ENCODE measurements around the gene DNLZ.

The DNLZ gene

DNA sequence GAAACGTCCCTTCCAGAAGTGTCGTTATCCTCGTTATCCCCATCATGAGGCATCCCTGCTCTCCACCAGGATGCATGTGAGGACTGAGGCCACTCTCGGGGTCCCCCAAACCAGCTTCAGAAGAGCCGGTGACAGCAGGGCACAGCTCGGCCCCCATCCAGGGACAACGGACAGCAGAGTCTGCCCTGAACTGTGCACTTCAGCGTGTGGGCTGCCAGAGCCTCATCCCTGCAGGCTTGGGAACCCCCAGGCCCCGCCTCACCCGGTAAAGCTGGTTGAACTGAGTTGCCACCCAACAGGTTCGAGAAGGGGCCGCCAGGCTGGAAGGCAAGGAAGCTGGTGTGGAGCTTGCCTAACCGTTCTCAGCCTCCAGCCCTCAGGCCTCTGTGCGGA, 10.6 kb upstream of the DNLZ start:
- DNase-seq: no peak

DNA sequence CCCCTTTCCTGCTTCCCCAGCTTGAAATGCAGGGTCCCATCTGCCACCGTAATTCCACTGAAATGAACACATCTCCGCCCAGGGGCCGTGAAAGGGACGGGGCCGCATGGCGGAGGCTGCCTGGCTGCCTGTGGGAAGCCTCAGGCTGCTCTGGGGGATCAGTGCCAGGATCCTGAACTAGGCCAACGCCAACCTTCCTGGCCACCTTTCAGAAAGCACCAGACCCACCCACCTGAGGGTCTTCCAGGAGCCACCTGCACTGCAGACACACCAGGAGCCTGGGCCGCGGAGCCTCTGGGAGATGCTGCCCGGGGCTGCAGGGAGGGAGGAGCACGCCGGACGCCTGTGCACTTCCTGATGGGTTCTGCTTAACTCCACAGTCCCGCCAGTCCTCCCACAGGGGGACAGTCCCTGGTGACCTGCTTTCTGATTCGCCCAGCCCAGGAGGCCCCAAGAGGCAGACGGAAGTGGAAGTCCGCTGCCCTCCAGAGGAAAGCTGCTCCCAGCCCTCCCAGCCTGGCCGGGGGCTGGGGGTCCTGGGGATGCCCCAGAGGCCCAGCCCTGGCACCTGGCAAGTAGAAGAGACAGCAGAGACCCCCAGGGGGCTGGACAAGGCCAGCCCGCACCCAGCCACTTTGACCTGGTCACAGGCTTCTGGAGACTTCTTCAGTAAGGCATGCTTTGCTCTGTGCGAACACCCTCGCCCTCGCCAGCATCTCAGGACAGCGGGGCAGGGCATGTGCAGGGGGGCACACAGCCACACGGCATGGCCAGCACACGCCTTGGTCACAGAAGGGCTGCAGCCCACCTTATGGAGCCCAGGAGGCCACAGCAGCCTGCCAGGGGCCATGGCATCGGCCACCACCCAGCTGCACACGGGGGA, 10.0 kb upstream of the DNLZ start, which contains the start of gene CARD9:
TSS of gene CARD9 (minus strand) at position 370 of the 883 bp plus-strand sequence. CDS start 1,591 bp downstream, outside the sequence.
- DNase-seq: peak in 1 of 2 experiments; percentile 49

DNA sequence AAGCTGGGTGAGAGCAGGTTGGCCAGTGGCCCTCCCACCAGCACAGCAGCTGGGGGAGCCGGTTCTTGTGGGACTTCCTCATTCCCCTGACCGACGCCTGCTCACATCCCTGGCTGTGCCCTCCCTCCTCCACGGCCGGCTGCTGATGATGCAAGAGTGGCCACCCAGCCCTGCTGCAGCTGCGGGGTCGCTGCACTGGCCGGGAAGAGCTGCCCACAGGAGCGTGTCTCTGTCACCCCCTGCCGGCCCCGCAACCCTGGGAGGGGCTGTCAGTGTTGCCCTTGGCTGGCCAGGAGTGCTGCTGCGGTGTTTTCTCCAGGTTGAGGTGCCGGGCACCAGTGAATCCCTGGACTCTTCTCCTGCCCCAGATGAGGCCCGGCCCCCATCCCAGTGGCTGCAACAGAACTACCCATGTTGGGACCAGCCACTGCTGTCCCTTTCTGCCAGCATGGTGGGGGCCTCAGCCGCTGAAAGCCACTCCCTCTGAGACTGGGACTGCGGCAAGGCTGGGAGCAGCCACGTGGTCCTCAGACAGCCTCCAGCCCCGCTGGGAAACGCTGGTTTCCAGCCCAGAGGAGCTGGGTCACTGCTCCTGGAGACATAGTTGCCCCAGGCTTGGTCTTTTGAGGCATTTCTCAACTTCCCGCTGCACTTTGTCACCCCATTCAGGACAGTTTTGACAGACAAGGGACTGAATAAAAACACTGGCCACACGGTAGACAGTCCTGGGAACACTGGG, 9.2 kb upstream of the DNLZ start:
- no peak for DNase-seq

DNA sequence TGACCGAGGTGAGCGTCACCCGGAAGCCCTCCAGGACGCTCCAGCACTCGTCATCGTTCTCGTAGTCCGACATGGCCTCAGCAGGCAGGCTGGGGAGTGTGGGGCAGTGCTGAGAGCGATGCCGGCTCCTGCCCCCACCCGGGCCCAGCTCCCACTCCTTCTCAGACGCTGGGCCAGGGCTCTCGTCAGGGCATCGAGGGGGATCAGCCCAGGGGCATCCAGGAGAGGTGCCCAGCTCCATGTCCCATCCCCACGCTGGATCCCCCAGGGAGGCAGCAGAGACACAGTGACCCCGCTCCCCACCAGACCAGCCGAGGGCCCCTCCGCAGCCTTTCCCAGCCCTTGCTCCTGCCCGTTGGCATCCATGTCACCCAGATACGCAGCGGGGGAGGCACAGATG, 8.5 kb upstream of the DNLZ start:
- no peak for DNase-seq

DNA sequence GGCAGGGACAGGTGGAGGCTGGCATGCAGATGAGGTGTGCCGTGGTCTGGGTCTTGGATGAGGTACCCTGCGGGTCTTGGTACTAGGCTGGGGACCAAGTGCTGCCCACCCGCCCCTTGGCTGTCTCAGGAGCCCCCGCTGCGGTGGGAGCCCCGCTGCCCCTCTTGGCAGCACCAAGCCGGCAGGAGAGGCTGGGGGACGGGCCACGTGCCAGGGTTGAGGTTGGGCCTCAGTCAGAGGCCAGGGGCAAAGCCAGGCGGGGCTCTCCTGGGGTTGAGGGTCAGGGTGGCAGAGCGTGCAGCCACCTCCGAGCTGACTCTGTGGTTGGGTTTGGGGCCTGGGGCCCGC, 8.0 kb upstream of the DNLZ start:
- no peak for DNase-seq

DNA sequence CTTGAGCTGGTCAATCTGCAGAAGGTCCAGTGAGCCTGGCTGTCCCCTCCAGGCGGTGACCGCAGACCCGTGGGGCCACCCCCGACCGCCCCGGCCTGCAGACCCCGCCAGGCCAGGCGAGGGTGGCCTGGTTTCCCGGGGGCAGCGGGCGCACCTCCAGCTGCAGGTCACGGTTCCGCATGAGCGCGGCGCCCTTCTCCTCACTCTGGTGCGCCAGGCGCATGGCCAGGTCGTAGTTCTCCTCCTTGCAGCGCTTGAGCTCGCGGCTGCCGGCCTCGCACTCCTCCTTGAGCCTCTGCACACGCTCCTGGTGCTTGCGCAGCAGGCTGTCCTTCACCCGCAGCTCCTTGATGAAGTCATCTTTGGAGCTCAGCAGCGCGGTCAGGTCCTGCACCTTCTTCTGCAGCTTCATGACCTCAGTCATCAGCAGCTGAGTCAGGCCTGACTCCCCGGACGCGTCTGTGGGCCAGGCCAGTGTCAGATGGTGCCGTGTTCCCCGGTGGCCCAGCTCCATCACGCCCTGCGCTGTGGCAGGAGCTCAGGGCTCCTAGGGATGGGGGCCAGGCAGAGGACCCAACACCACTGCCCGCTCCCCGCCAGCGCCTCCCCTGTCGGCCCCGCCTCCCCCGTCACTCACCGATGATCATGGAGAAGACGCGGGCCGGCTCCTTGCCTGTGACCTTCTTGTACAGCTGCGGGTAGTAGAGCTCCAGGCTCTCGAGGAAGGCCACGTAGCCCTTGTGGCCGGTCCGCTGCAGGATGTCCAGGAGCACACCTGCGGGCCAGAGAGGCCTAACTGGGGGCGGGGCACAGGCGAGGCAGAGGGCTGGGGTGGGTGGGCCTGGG, 7.4 kb upstream of the DNLZ start:
- no peak for DNase-seq

DNA sequence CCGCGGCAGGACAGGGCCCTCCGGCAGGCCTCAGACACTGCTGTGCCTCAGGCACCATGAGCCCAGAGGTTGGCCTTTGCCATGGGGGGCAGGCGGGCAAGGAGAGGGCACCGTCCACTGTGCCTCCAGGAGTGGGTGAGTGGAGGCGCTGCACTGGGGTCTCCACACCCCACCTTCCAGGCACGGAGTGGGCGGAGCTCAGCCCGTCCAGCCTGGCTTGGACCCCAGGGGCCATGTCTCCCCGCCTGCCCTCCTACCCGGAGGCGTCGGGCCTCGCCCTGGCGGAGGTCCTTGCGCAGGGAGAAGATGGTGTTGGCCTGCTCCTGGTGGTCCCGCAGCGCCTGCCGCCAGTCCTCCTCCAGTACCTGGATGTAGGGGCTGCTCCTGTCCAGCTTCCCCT, 6.5 kb upstream of the DNLZ start:
- DNase-seq: no peak

DNA sequence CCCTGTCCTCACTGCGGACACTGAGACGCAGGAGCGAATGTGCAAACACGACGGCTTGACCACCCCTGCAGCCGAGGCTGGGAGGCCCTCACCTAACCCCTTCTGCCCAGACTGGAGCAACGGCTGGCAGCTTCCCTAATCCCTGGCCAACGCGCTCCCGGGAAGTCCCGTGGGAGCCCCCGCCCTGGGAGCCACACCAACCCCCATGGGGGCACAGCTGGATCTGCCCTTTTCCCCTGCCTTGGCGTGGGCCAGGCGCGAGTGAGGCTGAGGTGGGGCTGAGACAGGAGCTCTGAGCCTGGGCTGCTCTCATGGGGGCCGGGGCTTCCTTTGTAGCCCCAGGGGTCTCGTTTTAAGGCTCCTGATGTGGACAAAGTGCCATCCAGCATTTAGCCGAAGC, 4.6 kb upstream of the DNLZ start:
- no peak for DNase-seq

DNA sequence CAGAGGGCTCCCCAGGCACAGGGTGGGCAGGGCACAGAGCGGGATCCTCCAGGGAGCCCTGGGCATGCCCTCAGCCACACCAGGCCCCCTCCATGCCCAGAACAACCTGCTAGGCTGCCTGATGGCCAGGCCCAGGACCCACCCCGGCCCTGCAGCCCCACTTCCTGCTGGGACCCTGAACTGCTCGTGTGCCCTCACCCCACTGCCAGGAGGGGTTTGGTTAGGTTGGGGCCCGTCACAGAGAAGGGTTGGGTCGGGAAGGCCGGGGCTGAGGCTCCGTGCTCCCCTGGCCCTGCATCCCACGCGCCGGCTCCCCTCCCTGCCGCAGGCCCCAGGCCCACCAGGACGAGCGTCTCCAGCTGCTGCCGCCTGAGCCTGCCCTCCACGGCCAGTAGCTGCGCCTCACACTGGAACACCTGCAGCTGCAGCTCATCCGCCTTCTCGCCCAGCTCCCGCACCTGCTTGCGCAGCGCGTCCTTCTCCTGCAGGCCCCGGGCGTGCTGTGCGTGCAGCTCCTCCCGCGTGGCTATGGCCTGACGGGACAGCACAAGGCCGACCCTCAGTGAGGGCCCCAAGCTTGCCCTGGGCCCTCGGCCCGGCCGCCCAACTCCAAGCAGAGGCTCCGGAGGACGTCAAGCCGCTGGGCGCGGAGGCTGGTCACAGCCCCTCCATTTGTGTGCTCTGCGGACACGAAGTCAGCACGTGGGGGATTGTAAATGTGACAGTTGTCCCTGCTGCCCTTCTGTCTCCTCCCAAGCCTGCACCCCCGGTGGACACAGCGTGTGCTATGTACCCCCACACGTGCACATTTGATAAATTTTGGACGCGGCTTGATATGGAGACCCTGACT, 4.0 kb upstream of the DNLZ start:
- DNase-seq: no peak

DNA sequence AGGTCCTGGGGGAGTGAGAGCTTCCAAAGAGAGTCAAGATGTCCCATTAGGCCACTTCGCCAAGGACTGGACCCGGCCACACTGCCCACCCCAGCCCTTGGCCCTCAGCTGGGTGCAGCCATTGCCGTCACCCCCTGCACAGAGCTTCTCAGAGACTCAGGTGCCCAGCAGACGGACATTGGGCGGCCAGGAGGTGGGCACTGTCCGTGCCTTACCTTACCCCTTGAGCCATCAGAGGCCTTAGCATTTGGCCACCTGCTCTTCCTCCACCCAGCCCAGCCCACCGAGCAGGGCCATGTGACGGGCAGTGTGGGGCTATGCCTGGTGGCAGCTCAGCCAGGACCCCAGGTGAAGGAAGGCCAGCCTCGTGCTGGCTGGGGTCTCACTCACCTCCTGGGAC, 3.3 kb upstream of the DNLZ start:
- no peak for DNase-seq

DNA sequence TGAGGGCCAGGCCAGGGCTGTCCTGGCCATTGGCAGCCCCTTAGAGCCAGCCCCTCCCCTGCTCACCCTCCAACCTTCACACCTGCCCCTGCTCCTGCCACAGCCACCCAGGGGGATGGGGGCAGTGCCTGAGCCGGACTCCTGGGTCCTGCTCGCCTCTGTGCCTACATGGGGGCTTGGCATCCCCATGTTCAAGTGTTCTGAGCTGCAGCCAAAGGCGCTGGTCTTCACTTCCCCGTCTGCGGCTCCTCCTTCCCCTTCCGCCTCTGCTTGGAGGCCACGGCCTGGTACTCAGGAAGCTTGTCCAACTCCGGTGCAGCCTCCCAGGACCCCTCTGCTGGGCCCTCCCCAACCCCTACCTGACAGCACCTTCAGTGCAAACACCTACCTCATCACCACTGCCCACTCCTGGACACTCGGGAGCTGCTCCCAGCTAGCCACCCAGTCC, 2.3 kb upstream of the DNLZ start:
- no peak for DNase-seq

DNA sequence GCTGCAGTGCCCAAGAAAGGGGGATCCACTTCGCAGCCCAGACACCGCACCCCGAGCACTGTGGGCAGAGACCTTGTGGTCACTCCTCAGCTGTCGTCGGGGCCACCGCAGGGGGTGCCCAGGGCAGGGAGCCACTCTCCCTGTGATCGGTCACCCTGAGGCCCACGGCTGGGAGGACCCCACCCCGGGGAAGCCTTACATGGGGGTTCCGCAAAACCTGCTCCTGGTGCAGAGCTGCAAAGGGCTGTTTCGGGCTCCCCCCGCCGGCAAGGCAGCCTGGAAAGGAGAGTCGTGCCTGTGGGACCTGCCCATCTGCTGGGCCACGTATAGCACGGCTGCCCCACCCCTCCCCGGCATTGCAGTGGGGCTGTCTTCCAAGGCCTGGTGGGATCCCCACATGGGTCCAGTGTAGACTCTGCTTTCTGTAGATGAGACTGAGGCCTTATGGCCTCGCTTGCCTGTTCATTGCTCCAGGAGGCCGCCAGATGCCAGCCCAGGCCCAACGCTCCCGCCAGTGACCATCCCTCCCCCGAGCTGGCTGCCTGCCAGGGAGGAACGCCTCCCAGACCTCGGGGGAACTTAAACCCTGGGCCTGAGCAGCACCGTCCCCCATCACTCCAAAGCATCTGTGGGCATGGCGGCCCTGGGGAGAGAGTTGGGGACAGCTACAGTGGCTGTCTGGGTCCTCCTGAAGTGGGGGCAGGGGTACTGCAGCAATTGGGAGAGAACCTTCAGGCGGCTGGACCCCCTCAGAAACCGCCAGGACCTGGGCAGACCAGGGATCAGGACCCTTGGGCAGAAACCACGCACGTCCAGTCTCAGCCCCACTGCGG, 1.6 kb upstream of the DNLZ start:
- no peak for DNase-seq

DNA sequence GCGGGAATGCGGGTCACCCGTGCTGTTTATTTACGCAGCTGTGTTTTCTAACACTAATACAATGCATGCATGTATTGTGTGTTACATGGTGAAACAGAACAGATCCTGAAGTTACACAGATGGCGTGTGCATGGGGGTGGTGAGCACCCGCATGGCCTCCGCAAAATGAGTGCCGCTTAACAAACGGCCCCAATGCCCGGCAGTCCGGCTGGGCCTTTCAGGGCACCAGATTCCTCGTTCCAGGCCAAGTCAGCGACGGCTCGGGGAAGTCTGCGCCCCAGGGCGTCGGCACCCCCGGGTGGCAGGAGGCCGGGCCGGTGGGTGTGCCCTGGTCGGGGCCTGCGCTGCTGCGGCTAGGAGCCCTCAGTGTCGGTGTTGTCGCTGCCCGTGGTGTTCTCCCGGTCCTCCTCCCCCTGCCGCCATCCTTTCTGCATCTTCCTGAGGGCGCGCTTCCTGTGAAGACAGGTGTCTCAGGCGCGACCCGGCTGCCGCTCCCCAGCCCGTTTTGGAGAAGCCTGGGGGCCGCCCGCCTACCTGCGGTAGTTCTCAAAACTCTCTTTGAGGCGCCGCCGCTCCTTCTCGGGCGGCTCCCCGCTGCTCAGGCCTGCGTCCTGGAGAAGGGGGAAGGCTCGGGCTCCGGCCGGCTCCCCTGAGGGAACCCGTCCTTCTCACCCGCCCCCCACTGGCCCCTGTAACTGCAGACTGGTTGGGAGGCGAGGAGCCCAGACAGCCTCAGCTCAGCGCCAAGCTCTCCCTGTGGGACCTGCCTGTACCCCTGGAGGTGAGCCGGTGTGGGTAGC, 605 bp upstream of the DNLZ start:
- no peak for DNase-seq

DNA sequence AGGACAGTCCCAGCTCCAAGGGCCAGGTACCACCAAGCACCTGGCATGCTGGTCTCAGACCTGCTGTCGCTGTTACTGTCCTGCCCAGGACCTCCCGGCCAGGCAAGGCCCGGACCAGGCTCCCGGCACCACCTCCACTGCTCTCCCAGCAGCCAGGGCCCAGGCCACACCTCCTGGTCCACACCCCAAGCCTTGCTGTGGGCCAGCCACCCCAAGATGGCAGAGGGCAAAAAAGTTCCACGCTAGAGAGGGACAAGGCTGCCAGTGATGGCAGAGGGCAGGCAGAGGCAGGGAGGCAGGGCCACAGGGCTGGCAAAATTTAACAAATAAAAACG, 1.1 kb downstream of the DNLZ start:
- DNase-seq: no peak

DNA sequence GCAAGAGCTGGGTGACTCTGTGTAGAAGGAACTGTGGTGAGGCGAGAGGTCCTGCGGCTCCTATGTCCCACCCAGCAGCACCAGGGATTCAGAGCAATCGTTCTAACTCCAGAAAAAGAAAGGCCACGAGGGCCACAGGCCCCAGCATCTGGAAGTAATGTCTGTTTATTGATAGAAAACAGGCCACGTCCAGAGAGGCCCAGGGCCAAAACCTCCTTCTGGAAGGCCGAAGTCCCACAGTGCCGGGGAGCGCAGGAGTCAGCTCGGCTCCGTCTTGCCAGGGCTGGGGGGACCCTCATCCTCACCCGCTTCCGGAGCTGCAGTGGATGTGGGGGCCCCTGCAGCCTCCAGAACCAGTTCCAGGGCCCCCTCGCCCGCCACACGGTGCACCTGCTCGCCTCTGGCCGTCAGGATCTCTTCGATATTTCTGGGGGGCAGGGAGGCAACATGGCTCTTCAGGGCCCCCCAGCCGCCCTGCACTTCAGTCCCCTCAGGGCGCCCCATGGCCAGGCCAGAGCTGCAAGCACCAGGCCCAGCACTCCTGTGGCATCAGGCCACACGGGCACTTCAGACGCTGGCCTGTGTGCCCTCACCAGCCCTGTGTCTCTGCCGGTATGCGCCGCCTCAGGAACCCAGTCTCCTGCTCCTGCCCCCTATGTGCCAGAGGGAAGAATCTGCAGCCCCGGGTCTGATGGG, 1.6 kb downstream of the DNLZ start:
- no peak for DNase-seq

DNA sequence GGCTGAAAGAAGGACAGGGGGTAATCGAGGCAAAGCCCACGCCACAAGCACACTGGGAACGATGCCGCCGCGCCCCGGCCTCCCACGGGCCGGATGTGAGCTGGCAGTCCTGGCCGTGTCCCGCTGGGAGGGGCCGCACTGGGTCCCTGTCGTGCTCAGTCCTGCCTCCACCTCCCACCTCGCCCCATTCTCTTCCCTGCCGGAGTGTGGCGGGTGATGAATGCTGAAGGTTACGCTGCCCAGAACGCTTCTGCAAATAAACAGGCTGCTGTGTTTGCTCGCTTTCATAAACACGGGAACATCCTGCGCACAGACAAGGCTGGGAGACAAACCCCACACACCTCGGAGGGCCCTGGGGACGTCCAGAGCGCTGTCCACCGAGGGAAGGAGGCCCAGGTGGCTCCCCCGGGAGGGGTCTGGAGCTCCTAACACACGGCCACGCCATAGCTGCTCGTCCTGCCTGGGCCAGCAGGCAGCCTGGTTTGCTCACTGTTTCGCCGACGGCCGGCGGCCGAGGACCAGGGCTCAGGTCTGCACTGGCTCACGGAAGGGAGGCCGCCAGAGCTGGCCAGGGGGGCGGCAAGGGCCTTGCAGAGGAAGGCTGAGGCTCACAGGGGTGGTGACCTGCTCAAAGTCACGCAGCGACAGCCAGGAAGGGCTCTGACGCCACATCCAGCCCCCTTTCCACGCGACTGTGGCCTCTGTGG, 2.3 kb downstream of the DNLZ start:
- no peak for DNase-seq

DNA sequence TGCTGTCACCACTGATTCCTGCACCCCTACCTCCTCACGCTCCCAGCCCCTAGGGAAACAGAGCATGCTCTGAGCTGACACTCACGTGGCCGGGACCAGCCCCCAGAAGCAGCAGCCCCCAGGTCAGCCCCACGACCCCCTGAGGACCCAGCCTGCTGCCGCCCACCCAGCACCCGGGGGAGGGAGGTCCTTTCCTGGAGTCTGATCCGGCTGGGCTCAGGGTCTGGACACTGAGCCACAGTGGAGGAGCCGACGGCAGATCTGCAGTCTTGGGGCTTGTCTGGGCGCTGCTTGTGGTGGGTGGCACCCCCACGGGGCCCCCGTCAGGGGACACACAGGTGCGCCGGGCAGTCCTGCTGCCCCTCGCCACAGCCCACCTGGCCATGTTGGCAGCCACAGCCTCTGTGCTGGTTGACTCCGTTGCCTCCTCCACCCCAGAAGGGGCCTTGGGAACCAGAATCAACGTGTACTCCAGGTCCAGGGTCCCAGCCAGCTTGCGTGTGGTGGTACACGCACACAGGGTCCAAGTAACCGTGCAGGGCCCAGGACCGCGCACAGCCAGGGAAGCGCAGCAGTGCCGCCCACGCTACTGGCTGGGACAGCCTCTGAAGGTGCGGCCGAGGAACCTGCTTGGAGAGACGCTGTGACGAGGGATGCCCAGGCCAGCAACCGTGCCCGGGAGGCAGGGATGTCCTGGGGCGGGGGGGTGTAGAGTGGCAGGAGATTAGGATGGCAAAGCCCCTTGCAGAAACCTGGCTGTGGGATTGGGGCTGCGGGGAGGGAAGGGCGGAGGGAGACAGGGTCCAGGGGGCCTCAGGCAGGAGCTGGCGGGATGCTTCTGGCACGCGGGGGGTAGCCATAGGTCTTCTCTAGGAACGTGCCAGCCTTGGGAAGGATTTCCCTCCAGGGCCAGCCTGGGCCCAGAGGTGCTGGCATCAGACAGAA, 3.5 kb downstream of the DNLZ start:
- no peak for DNase-seq

DNA sequence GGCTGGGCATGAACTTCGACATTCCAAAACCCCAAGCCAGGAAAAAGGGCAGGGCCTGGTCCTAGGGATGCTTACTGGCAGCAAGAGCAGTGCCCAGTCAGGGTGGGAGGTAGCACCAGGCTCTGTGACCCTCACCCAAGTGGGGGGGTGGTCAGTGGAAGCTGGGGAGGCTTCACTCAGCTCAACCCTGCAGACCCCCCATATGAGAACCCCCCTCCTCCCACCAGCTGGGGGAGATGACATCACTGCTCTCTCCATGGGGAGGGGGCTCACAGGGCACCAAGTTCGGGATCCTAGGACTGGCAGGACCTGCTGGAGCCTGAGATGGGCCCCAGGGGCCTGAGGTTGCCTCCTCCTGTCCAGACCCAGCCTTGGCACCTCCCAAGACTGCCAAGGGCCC, 4.7 kb downstream of the DNLZ start:
- DNase-seq: no peak
